Spleen (tissue), 7 donors: Measurements from ENCODE around the gene ADAMTS12.
"Not testable (repeated sequence)": the region's sequence is repeated elsewhere in the genome, so short reads cannot be mapped to it uniquely, and the experiment has no call there.

Experiments used
- CTCF ChIP-seq, 11 experiments: fragments of 200-600 bp in 7 of 11; fragments of 450-650 bp in 4 of 11; sonication (generic) in 4 of 11; IDR thresholded peaks in 8 of 11; conservative IDR thresholded peaks in 3 of 11; 1 replicate in 7 of 11; 2 replicates in 4 of 11; pipeline versions ENCODE4 v1.4.0 to v1.8.0; 2016 to 2021; ENCODE audit warnings: antibody characterized with exemption in 11 of 11, inconsistent platforms in 4 of 11, mild to moderate bottlenecking in 1 of 11
- POLR2A ChIP-seq, 3 donors: fragments of 450-650 bp; IDR thresholded peaks; one replicate each; pipeline ENCODE4 v1.5.1; 2017; ENCODE audit warnings: antibody characterized with exemption in 3 of 3, mild to moderate bottlenecking in 1 of 3
- donor health status: DM: no; HTN: no; CAD: no; lungs with moderate emphysema.
- donor health status: DM: no; HTN: no; CAD: no.
- donor health status: DM: no; HTN: no; CAD: no.

GRCh38 chr5:33906248-33906647, 14.5 kb upstream of the ADAMTS12 start:
- not testable (repeated sequence) for TF ChIP-seq CTCF (IDR thresholded peaks at IDR 0.05 in 8 of 11, conservative IDR thresholded peaks at IDR 0.05 in 3 of 11); POLR2A (IDR thresholded peaks at IDR 0.05)
